Measurements from ENCODE around the gene SBF2.

DNA sequence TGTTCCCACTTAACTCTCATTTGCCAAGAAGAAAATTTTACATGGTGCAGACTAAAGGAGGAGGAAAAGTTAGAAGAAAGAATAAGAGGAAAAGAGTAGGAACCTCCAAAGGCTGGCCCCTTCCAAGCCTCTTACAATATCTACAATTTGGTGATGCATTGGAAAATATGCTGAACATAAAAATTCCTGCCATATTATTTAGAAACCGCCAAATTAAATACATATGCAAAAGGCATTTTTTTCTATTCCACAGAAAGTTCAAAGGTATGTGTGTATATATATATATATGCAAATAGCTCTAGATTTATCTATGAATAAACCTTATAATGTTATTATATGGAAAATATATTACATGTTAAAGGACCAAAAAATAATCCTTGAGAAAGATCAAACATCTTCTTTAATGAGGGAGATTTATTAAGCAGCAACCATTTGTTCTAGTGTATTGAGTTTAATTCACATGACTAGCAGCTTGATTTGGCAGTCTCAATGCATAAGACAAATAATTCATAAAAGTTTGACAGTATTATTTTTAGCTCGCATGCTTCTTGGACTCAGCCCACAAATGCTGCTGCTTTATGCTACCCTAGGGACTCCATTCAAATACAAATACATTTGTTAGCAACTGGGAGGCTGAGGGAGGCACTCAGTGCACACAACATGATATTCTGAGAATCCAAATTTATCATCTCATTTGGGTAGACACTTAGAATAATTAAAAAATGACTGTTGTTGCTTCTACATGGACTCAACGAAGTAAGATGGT is 184.9 kb downstream of the SBF2 start:
- TF ChIP-seq, protein P1, sequence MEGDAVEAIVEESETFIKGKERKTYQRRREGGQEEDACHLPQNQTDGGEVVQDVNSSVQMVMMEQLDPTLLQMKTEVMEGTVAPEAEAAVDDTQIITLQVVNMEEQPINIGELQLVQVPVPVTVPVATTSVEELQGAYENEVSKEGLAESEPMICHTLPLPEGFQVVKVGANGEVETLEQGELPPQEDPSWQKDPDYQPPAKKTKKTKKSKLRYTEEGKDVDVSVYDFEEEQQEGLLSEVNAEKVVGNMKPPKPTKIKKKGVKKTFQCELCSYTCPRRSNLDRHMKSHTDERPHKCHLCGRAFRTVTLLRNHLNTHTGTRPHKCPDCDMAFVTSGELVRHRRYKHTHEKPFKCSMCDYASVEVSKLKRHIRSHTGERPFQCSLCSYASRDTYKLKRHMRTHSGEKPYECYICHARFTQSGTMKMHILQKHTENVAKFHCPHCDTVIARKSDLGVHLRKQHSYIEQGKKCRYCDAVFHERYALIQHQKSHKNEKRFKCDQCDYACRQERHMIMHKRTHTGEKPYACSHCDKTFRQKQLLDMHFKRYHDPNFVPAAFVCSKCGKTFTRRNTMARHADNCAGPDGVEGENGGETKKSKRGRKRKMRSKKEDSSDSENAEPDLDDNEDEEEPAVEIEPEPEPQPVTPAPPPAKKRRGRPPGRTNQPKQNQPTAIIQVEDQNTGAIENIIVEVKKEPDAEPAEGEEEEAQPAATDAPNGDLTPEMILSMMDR (IDR thresholded peaks at IDR 0.05; ENCODE audit: low read depth, low read length), result no peak
- no peak for TF ChIP-seq EZH2phosphoT487 (IDR thresholded peaks at IDR 0.05; ENCODE audit: low read depth)
